HepG2 (cell line): Measurements from ENCODE around the gene TUBB. TPM values are rescaled to one million over a fixed set of nuclear protein-coding genes. Genes with fewer than 3 reads are reported as not detected.

ENCODE experiments used
- CTCF ChIP-seq: sonication (generic); formaldehyde crosslinking; IDR thresholded peaks from 2 replicates; pipeline ENCODE4 v1.5.0; 2020; ENCODE audit warnings: mild to moderate bottlenecking, missing genetic modification reagents, moderate library complexity
- FOSL2 ChIP-seq: sonication (generic); formaldehyde crosslinking; IDR thresholded peaks from 2 replicates; pipeline ENCODE4 v1.4.0; 2020; ENCODE audit warnings: missing genetic modification reagents
- HMGXB4 ChIP-seq, 2 experiments: sonication (generic) in 1 of 2; formaldehyde crosslinking in 1 of 2; IDR thresholded peaks; 2 replicates each; pipeline versions ENCODE4 v1.4.0 to v1.6.1; 2018 to 2020; ENCODE audit warnings: missing genetic modification reagents in 2 of 2, borderline replicate concordance in 1 of 2, low read depth in 1 of 2, mild to moderate bottlenecking in 1 of 2, missing biosample characterization in 1 of 2
- HNRNPL ChIP-seq: fragments of 200-400 bp; formaldehyde crosslinking; IDR thresholded peaks from 2 replicates; pipeline ENCODE4 v1.6.1; 2017; ENCODE audit warnings: mild to moderate bottlenecking, low read depth, low read length
- LCORL ChIP-seq, 2 experiments: fragments of 450-650 bp in 1 of 2; sonication (generic) in 1 of 2; formaldehyde crosslinking in 1 of 2; IDR thresholded peaks; 2 replicates each; pipeline versions ENCODE4 v1.5.0 to v1.6.1; 2017 to 2020; ENCODE audit warnings: antibody characterized with exemption in 1 of 2, missing genetic modification reagents in 1 of 2
- PRPF4 ChIP-seq: fragments of 200-400 bp; formaldehyde crosslinking; IDR thresholded peaks from 2 replicates; pipeline ENCODE4 v1.6.1; 2016; ENCODE audit warnings: low read length, low read depth; ENCODE audit not compliant: poor library complexity, severe bottlenecking
- SOX13 ChIP-seq, 3 experiments: fragments of 450-650 bp in 1 of 3; sonication (generic) in 1 of 3; formaldehyde crosslinking in 1 of 3; IDR thresholded peaks in 2 of 3; conservative IDR thresholded peaks in 1 of 3; 2 replicates each; pipeline versions ENCODE4 v1.5.0 to v1.6.1; 2016 to 2020; ENCODE audit warnings: antibody characterized with exemption in 1 of 3, mild to moderate bottlenecking in 1 of 3, missing compliant biosample characterization in 1 of 3, missing genetic modification reagents in 1 of 3, moderate library complexity in 1 of 3
- TFDP1 ChIP-seq: IDR thresholded peaks from 2 replicates; pipeline ENCODE4 v1.6.1; 2016; ENCODE audit warnings: missing compliant biosample characterization, missing genetic modification reagents, borderline replicate concordance
- polyA plus RNA-seq, 8 experiments: library from polyadenylated mRNA; depleted of rRNA in 3 of 8; stranded (reverse) in 7 of 8; unstranded in 1 of 8; fragments of >200 nt; fragmentation: Illumina TruSeq in 4 of 8; extraction: Trizol in 4 of 8; gene quantifications; 2 replicates each; pipeline versions ENCODE4 v1.2.1 to v1.2.3, GENCODE V29; 2011 to 2016; ENCODE audit warnings: low read depth in 4 of 8, missing spikeins in 1 of 8, mixed read lengths in 1 of 8; ENCODE audit not compliant: insufficient read depth in 1 of 8
- total RNA-seq, 5 experiments: library from RNA; depleted of rRNA; stranded (reverse); fragments of >200 nt; fragmentation: Illumina TruSeq; extraction: Trizol; gene quantifications; 2 replicates each; pipeline ENCODE4 v1.2.3, GENCODE V29; 2016; ENCODE audit warnings: low read depth in 1 of 5

The TUBB gene
- total and polyA plus RNA-seq, 2 of the 13 experiments (the other 11 are each of a cell fraction or from before 2014, with no cell fraction given) = 911 to 1,163 TPM

DNA sequence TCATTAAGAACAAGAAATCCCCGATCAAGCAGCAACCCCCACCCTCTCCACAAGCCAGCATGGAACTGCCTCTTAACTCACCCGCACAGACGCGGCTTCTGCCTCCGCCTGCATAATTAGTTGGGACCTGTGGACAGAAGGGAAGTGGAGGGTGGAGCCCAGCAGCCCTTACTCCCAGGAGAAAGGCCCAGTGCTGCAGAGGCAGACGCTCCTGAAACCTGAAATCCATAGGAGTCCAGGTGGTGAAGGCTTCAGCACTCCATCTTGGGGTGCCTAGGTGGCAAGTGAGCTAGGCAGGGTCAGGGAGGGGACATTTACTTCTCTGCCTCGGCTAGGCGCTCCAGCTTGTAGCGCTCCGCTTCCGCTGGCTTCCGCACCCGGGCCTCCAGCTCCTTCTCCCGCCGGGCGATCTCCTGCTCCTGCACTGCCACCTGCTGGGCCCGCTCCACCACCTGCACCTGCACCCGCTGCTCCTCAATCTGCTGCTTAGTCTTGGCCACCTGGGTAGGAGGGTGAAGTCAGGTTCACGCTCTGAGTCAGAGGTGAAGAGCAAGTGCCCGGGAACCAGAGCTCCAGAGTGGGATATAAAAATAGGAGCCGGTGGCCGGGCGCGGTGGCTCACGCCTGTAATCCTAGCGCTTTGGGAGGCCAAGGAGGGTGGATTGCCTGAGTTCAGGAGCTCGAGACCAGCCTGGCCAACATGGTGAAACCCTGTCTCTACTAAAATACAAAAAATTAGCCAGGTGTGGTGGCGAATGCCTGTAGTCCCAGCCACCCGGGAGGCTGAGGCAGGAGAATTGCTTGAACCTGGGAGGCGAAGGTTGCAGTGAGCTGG is 10.7 kb downstream of the TUBB start (continued):
- peak; percentile 74 to 79; a peak in 2 of 4 replicates for TF ChIP-seq HMGXB4 (CRISPR knock-in tag; IDR thresholded peaks at IDR 0.05; ENCODE audit: borderline replicate concordance in 1 of 2, low read depth in 1 of 2)
- 0 out of 2 replicates have a peak, but pooled peaks have one; percentile 53 for TF ChIP-seq HNRNPL
- TF ChIP-seq SOX13 (IDR thresholded peaks at IDR 0.05) = no peak
- TF ChIP-seq SOX13 (CRISPR knock-in tag; conservative IDR thresholded peaks at IDR 0.05 in 1 of 2, IDR thresholded peaks at IDR 0.05 in 1 of 2) = no peak
- TF ChIP-seq CTCF (CRISPR knock-in tag) = peak; percentile 94
- TF ChIP-seq TFDP1 (CRISPR knock-in tag) = peak; percentile 43; the same call in 1 of the 2 replicates
- peak; percentile 64 for TF ChIP-seq PRPF4
- peak; percentile 23; the same call in 1 of the 2 replicates for TF ChIP-seq FOSL2 (CRISPR knock-in tag)
- TF ChIP-seq LCORL (IDR thresholded peaks at IDR 0.05) = no peak
- 0 out of 2 replicates have a peak, but pooled peaks have one; percentile 25 for TF ChIP-seq LCORL (CRISPR knock-in tag; IDR thresholded peaks at IDR 0.05)
